ENCODE data around the gene FBLN2.

FBLN2 gene

GRCh38 chr3:13647298-13648059 is 98.6 kb downstream of the FBLN2 start:
- 0% methylated on average over 18 of the region's 19 CpGs for WGBS (ENCODE audit: insufficient coverage)
- Histone ChIP-seq H3K27me3 (replicated peaks in 2 of 5; ENCODE audit: control insufficient read depth in 4 of 5, insufficient read depth in 5 of 5, low read length in 4 of 5) (peaks cover 0 to 3% (median 0%) of the 10 kb centered on the region in 5 experiments), H3K36me3 (ENCODE audit: control insufficient read depth in 4 of 4, insufficient read depth in 4 of 4, low read length in 3 of 4) (no peaks in the 10 kb centered on the region), H3K4me3 (ENCODE audit: control insufficient read depth in 1 of 7, extremely low read depth in 1 of 7, insufficient read depth in 4 of 7, low read depth in 2 of 7, low read length in 6 of 7) (peak overlapping the region in 5 of 7 experiments; percentile 10 to 60 (median 46)), H3K27ac (ENCODE audit: insufficient read depth in 1 of 2, low read depth in 1 of 2, low read length in 2 of 2, poor library complexity in 1 of 2, severe bottlenecking in 2 of 2) (no peak overlapping the region), H3K4me1 (ENCODE audit: control extremely low read depth in 1 of 4, control insufficient read depth in 4 of 4, insufficient read depth in 4 of 4, low read length in 3 of 4) (peaks cover 0 to 35% (median 30%) of the 10 kb centered on the region in 4 experiments), H3K9me3 (ENCODE audit: control extremely low read depth in 1 of 5, control insufficient read depth in 4 of 5, insufficient read depth in 2 of 5, low read depth in 1 of 5, low read length in 4 of 5) (no peaks in the 10 kb centered on the region)
- ChIA-PET CTCF (interaction anchor here (0.6 to 22.6 kb wide), 33 partner anchors 8 to 932 kb away, joined by 3 to 422 read pairs (median 4); partner anchors contain the start of genes HDAC11 and WNT7A), POLR2A (interaction anchor here (0.9 to 1.0 kb wide), 2 partner anchors 10 to 153 kb away, joined by 3 read pairs; no protein-coding TSS in a partner anchor)
- DNase-seq: peak; percentile 79 to 95 (median 93)

GRCh38 chr3:13648060-13649001 is 99.4 kb downstream of the FBLN2 start:
- ChIA-PET POLR2A (interaction anchor here (0.9 to 1.0 kb wide), 2 partner anchors 10 to 154 kb away, joined by 3 read pairs; no protein-coding TSS in a partner anchor), CTCF (interaction anchor here (0.6 to 22.6 kb wide), 34 partner anchors 9 to 448 kb away, joined by 3 to 422 read pairs (median 4); partner anchors contain the start of genes HDAC11 and WNT7A)
- WGBS (ENCODE audit: insufficient coverage): 12% methylated on average over 16 of the region's 20 CpGs
- DNase-seq: peak; percentile 74 to 80 (median 77)
- Histone ChIP-seq H3K4me1 (ENCODE audit: control extremely low read depth in 1 of 4, control insufficient read depth in 4 of 4, insufficient read depth in 4 of 4, low read length in 3 of 4) (peaks cover 0 to 35% (median 30%) of the 10 kb centered on the region in 4 experiments), H3K9me3 (ENCODE audit: control extremely low read depth in 1 of 5, control insufficient read depth in 4 of 5, insufficient read depth in 2 of 5, low read depth in 1 of 5, low read length in 4 of 5) (no peaks in the 10 kb centered on the region), H3K27me3 (replicated peaks in 2 of 5; ENCODE audit: control insufficient read depth in 4 of 5, insufficient read depth in 5 of 5, low read length in 4 of 5) (peaks cover 0 to 3% (median 0%) of the 10 kb centered on the region in 5 experiments), H3K27ac (ENCODE audit: insufficient read depth in 1 of 2, low read depth in 1 of 2, low read length in 2 of 2, poor library complexity in 1 of 2, severe bottlenecking in 2 of 2) (no peak overlapping the region), H3K36me3 (ENCODE audit: control insufficient read depth in 4 of 4, insufficient read depth in 4 of 4, low read length in 3 of 4) (no peaks in the 10 kb centered on the region), H3K4me3 (ENCODE audit: control insufficient read depth in 1 of 7, extremely low read depth in 1 of 7, insufficient read depth in 4 of 7, low read depth in 2 of 7, low read length in 6 of 7) (peak overlapping the region in 5 of 7 experiments; percentile 10 to 60 (median 46))

- Histone ChIP-seq H3K27me3 (replicated peaks in 2 of 5; ENCODE audit: control insufficient read depth in 4 of 5, insufficient read depth in 5 of 5, low read length in 4 of 5) (peaks cover 0 to 10% (median 3%) of the 10 kb centered on the region in 5 experiments), H3K4me3 (ENCODE audit: control insufficient read depth in 1 of 7, extremely low read depth in 1 of 7, insufficient read depth in 4 of 7, low read depth in 2 of 7, low read length in 6 of 7) (peak overlapping the region in 3 of 7 experiments; percentile 7 to 38 (median 32)), H3K36me3 (ENCODE audit: control insufficient read depth in 4 of 4, insufficient read depth in 4 of 4, low read length in 3 of 4) (no peaks in the 10 kb centered on the region), H3K27ac (ENCODE audit: insufficient read depth in 1 of 2, low read depth in 1 of 2, low read length in 2 of 2, poor library complexity in 1 of 2, severe bottlenecking in 2 of 2) (no peak overlapping the region), H3K9me3 (ENCODE audit: control extremely low read depth in 1 of 5, control insufficient read depth in 4 of 5, insufficient read depth in 2 of 5, low read depth in 1 of 5, low read length in 4 of 5) (no peaks in the 10 kb centered on the region), H3K4me1 (ENCODE audit: control extremely low read depth in 1 of 4, control insufficient read depth in 4 of 4, insufficient read depth in 4 of 4, low read length in 3 of 4) (peaks cover 0 to 44% (median 36%) of the 10 kb centered on the region in 4 experiments)
- 15% methylated on average over 42 of the region's 48 CpGs for WGBS (ENCODE audit: insufficient coverage)
- DNase-seq: peak; percentile 84 to 91 (median 89)
- ChIA-PET CTCF (interaction anchor here (0.8 to 22.6 kb wide), 19 partner anchors 8 to 578 kb away, joined by 3 to 422 read pairs (median 9); partner anchors contain the start of genes HDAC11 and WNT7A), POLR2A (no interaction called here)
Measured at GRCh38 chr3:13650210-13651056, 101.5 kb downstream of the FBLN2 start.

GRCh38 chr3:13651057-13651400 is 102.1 kb downstream of the FBLN2 start:
- Histone ChIP-seq H3K36me3 (ENCODE audit: control insufficient read depth in 4 of 4, insufficient read depth in 4 of 4, low read length in 3 of 4) (no peaks in the 10 kb centered on the region), H3K27me3 (replicated peaks in 2 of 5; ENCODE audit: control insufficient read depth in 4 of 5, insufficient read depth in 5 of 5, low read length in 4 of 5) (peaks cover 0 to 16% (median 3%) of the 10 kb centered on the region in 5 experiments), H3K9me3 (ENCODE audit: control extremely low read depth in 1 of 5, control insufficient read depth in 4 of 5, insufficient read depth in 2 of 5, low read depth in 1 of 5, low read length in 4 of 5) (no peaks in the 10 kb centered on the region), H3K4me1 (ENCODE audit: control extremely low read depth in 1 of 4, control insufficient read depth in 4 of 4, insufficient read depth in 4 of 4, low read length in 3 of 4) (peaks cover 0 to 47% (median 37%) of the 10 kb centered on the region in 4 experiments), H3K4me3 (ENCODE audit: control insufficient read depth in 1 of 7, extremely low read depth in 1 of 7, insufficient read depth in 4 of 7, low read depth in 2 of 7, low read length in 6 of 7) (no peak overlapping the region), H3K27ac (ENCODE audit: insufficient read depth in 1 of 2, low read depth in 1 of 2, low read length in 2 of 2, poor library complexity in 1 of 2, severe bottlenecking in 2 of 2) (no peak overlapping the region)
- DNase-seq: no peak
- ChIA-PET POLR2A (no interaction called here), CTCF (interaction anchor here (0.8 to 22.6 kb wide), 12 partner anchors 10 to 558 kb away, joined by 3 to 422 read pairs (median 6); partner anchors contain the start of genes HDAC11 and WNT7A)
- WGBS (ENCODE audit: insufficient coverage): 88% methylated on average over 5 of the region's 9 CpGs

- Histone ChIP-seq H3K36me3 (ENCODE audit: control insufficient read depth in 4 of 4, insufficient read depth in 4 of 4, low read length in 3 of 4) (no peaks in the 10 kb centered on the region), H3K4me1 (ENCODE audit: control extremely low read depth in 1 of 4, control insufficient read depth in 4 of 4, insufficient read depth in 4 of 4, low read length in 3 of 4) (peaks cover 0 to 40% (median 35%) of the 10 kb centered on the region in 4 experiments), H3K9me3 (ENCODE audit: control extremely low read depth in 1 of 5, control insufficient read depth in 4 of 5, insufficient read depth in 2 of 5, low read depth in 1 of 5, low read length in 4 of 5) (no peaks in the 10 kb centered on the region), H3K4me3 (ENCODE audit: control insufficient read depth in 1 of 7, extremely low read depth in 1 of 7, insufficient read depth in 4 of 7, low read depth in 2 of 7, low read length in 6 of 7) (no peak overlapping the region), H3K27ac (ENCODE audit: insufficient read depth in 1 of 2, low read depth in 1 of 2, low read length in 2 of 2, poor library complexity in 1 of 2, severe bottlenecking in 2 of 2) (no peak overlapping the region), H3K27me3 (replicated peaks in 2 of 5; ENCODE audit: control insufficient read depth in 4 of 5, insufficient read depth in 5 of 5, low read length in 4 of 5) (peaks cover 0 to 23% (median 10%) of the 10 kb centered on the region in 5 experiments)
- 80% methylated on average over 11 of the region's 12 CpGs for WGBS (ENCODE audit: insufficient coverage)
- DNase-seq: no peak
- ChIA-PET CTCF (interaction anchor here (1.0 to 22.6 kb wide), 9 partner anchors 12 to 559 kb away, joined by 3 to 422 read pairs (median 12); partner anchors contain the start of genes HDAC11 and WNT7A), POLR2A (no interaction called here)
Measured at GRCh38 chr3:13651775-13652428, 103.0 kb downstream of the FBLN2 start.
